D721Med (cell line): ENCODE measurements around the gene ANKS1B.

Source experiments
- DNase-seq: peaks from one replicate; pipeline ENCODE4 v3.0.0; 2011; ENCODE audit warnings: low spot score; ENCODE audit not compliant: insufficient read length
- FAIRE-seq: peaks from 2 replicates; lab custom pipeline; 2011; peaks lifted over from hg19 to GRCh38; lab: Jason Lieb, UNC
- TF ChIP-seq, protein P1 (sequence below): IDR thresholded peaks from 2 replicates; pipeline ENCODE4 v1.5.1; 2012; ENCODE audit warnings: mild to moderate bottlenecking, control low read depth; ENCODE audit not compliant: insufficient read depth; ENCODE audit errors: missing control alignments

ANKS1B gene

DNA sequence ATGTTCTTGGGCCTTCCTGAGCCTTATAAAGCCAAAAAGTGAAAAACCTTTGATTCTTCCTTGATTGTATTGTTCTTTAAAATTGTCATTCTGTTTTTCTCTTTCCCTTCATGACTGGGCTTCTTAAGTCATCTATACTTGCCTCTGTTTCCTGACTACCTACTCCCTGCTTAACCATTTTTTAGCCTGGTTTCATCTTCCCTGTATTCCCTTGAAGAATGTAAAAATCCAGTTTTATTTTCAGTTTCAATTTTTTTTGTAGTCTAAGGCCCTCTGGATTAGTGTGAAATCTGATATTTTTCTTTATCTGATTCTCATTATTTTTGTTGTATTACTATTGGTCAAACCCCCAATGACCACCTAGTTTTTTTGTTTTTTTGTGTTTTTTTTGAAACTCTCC is 1293.4 kb downstream of the ANKS1B start:
- TF ChIP-seq, protein P1, sequence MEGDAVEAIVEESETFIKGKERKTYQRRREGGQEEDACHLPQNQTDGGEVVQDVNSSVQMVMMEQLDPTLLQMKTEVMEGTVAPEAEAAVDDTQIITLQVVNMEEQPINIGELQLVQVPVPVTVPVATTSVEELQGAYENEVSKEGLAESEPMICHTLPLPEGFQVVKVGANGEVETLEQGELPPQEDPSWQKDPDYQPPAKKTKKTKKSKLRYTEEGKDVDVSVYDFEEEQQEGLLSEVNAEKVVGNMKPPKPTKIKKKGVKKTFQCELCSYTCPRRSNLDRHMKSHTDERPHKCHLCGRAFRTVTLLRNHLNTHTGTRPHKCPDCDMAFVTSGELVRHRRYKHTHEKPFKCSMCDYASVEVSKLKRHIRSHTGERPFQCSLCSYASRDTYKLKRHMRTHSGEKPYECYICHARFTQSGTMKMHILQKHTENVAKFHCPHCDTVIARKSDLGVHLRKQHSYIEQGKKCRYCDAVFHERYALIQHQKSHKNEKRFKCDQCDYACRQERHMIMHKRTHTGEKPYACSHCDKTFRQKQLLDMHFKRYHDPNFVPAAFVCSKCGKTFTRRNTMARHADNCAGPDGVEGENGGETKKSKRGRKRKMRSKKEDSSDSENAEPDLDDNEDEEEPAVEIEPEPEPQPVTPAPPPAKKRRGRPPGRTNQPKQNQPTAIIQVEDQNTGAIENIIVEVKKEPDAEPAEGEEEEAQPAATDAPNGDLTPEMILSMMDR, result no peak
- FAIRE-seq (no peak), DNase-seq (no peak)

DNA sequence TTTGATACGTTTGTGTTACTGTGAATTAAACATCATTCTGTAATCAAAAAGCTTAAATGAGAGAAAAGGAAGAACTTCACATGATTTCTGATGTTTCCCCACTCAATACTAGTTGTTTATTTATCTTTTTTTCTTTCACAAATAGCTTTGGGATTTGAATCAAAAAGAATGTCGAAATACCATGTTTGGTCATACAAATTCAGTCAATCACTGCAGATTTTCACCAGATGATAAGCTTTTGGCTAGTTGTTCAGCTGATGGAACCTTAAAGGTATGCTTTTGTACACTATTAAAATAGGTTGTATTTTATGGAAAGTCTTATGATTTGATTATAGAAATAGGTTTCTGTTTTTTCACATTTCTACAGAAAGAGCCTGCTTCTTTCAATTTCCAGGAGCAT is 1298.1 kb downstream of the ANKS1B start:
- DNase-seq (no peak), FAIRE-seq (no peak)
- TF ChIP-seq, protein P1, result no peak
